Bronchial epithelial cell (primary cell): ENCODE results near the gene RNU2-1. TPM values are rescaled to one million over a fixed set of nuclear protein-coding genes. Genes with fewer than 3 reads are reported as not detected.
"Not testable (repeated sequence)": the region's sequence is repeated elsewhere in the genome, so short reads cannot be mapped to it uniquely, and the experiment has no call there.

Experiments used
- DNase-seq: peaks from one replicate; pipeline ENCODE4 v3.0.0-alpha.2; 2010; ENCODE audit warnings: low read depth
- FAIRE-seq: peaks from 2 replicates; lab custom pipeline; 2011; peaks lifted over from hg19 to GRCh38; lab: Jason Lieb, UNC
- H3K27me3 ChIP-seq: 2 replicates; pipeline ENCODE4 v1.5.1; 2011; ENCODE audit warnings: low read length; ENCODE audit not compliant: control insufficient read depth, insufficient read depth
- H3K36me3 ChIP-seq: 2 replicates; pipeline ENCODE4 v1.5.1; 2011; ENCODE audit warnings: low read length; ENCODE audit not compliant: control insufficient read depth, insufficient read depth
- H3K4me3 ChIP-seq: 2 replicates; pipeline ENCODE4 v1.5.1; 2011; ENCODE audit warnings: mild to moderate bottlenecking, low read depth, low read length, control low read depth
- total RNA-seq: library from RNA; depleted of rRNA; stranded (reverse); fragments of >200 nt; gene quantifications from 2 replicates; pipeline ENCODE4 v1.2.1, GENCODE V29; 2014
- TF ChIP-seq, protein P1 (sequence below): IDR thresholded peaks from 2 replicates; pipeline ENCODE4 v1.5.1; 2011; ENCODE audit warnings: mild to moderate bottlenecking, moderate library complexity, low read length, control low read depth, inconsistent platforms; ENCODE audit not compliant: insufficient read depth, severe bottlenecking

The RNU2-1 gene
- total RNA-seq, 1 donor from 2014 or later = not detected

GRCh38 chr17:43199633-43200032 is 34.1 kb downstream of the RNU2-1 start:
- DNase-seq (no peak), FAIRE-seq (no peak)
- Histone ChIP-seq H3K27me3 (no peaks in the 10 kb centered on the region), H3K36me3 (peaks cover 31% of the 10 kb centered on the region), H3K4me3 (no peak overlapping the region)
- TF ChIP-seq, protein P1, sequence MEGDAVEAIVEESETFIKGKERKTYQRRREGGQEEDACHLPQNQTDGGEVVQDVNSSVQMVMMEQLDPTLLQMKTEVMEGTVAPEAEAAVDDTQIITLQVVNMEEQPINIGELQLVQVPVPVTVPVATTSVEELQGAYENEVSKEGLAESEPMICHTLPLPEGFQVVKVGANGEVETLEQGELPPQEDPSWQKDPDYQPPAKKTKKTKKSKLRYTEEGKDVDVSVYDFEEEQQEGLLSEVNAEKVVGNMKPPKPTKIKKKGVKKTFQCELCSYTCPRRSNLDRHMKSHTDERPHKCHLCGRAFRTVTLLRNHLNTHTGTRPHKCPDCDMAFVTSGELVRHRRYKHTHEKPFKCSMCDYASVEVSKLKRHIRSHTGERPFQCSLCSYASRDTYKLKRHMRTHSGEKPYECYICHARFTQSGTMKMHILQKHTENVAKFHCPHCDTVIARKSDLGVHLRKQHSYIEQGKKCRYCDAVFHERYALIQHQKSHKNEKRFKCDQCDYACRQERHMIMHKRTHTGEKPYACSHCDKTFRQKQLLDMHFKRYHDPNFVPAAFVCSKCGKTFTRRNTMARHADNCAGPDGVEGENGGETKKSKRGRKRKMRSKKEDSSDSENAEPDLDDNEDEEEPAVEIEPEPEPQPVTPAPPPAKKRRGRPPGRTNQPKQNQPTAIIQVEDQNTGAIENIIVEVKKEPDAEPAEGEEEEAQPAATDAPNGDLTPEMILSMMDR = no peak

- Histone ChIP-seq H3K27me3 (no peaks in the 10 kb centered on the region), H3K4me3 (no peak overlapping the region), H3K36me3 (peaks cover 50% of the 10 kb centered on the region)
- FAIRE-seq (no peak), DNase-seq (no peak)
- TF ChIP-seq, protein P1 = no peak
These were observed 40.5 kb downstream of the RNU2-1 start for GRCh38 chr17:43193251-43193650.

- not testable (repeated sequence) for H3K4me3 ChIP-seq, DNase-seq, H3K27me3 ChIP-seq, FAIRE-seq
- H3K36me3 ChIP-seq = peaks cover 24% of the 10 kb centered on the region
These were observed 47.1 kb downstream of the RNU2-1 start for GRCh38 chr17:43186656-43187055.

DNA sequence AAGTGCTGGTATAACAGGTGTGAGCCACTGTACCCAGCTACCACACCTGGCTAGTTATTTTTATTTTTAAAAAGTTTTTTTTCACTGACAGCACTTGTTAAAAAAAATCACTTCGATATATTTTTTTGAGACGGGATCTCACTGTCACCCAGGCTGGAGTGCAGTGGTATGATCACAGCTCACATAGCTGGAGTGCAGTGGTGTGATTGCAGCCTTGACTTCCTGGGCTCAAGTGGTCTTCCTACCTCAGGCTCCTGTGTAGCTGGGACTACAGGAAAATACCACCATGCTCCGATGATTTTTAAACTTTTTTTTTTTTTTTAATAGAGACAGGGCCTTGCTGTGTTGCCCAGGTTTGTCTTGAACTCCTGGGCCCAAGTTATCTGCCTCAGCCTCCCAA is 49.9 kb downstream of the RNU2-1 start:
- H3K27me3 ChIP-seq = no peaks in the 10 kb centered on the region
- FAIRE-seq (no peak), DNase-seq (no peak)
- TF ChIP-seq, protein P1 = no peak
- H3K36me3 ChIP-seq = peaks cover 13% of the 10 kb centered on the region
- no peak overlapping the region for H3K4me3 ChIP-seq

Other genes with a start within 250 kb of the RNU2-1 start
- 1,341 and 1,431 TPM in 2 replicates for gene RPL27, start 235.6 kb downstream of the RNU2-1 start, total RNA-seq
- 0.79 and 2.4 TPM in 2 replicates for gene IFI35, start 227.2 kb downstream of the RNU2-1 start, total RNA-seq
- gene VAT1, start 211.6 kb downstream of the RNU2-1 start, total RNA-seq = 88.7 and 101 TPM in 2 replicates
- gene RND2, start 208.7 kb downstream of the RNU2-1 start, total RNA-seq = under 0.01 and 0.38 TPM in 2 replicates
- gene BRCA1, start 108.6 kb downstream of the RNU2-1 start, total RNA-seq = 3.4 and 4.1 TPM in 2 replicates
- gene NBR1, start 62.8 kb downstream of the RNU2-1 start, total RNA-seq = 51.9 and 74.5 TPM in 2 replicates
- 0.26 and 0.38 TPM in 2 replicates for gene TMEM106A, start 22.1 kb downstream of the RNU2-1 start, total RNA-seq
- gene CCDC200, start 5.4 kb downstream of the RNU2-1 start, total RNA-seq = not detected in 2 replicates
- 71.1 and 90.3 TPM in 2 replicates for gene ARL4D, start 165.0 kb upstream of the RNU2-1 start, total RNA-seq
- 24.7 and 32.9 TPM in 2 replicates for gene DHX8, start 250.0 kb upstream of the RNU2-1 start, total RNA-seq